Activated T-cell treated with anti-CD3 and anti-CD28 coated beads, Interleukin-2, amount 50 U/mL, for 4 hours (primary cell): ENCODE data around the gene MRPS31. TPM values are rescaled to one million over a fixed set of nuclear protein-coding genes. Genes with fewer than 3 reads are reported as not detected.
"Not testable (repeated sequence)": the region's sequence is repeated elsewhere in the genome, so short reads cannot be mapped to it uniquely, and the experiment has no call there.

Experiments used
- ATAC-seq, 2 donors: fragments of 200-7000 bp; cut with Tn5 transposase; one replicate each; pipeline ENCODE4 v1.10.0; 2021
- DNase-seq: peaks from one replicate; pipeline ENCODE4 v3.0.0-alpha.2; 2020
- H3K27me3 Mint-ChIP-seq: one replicate; pipeline ENCODE4 v1.8.0; 2021; ENCODE audit warnings: low read depth, mixed read lengths
- H3K36me3 Mint-ChIP-seq: one replicate; pipeline ENCODE4 v1.8.0; 2022; ENCODE audit warnings: mixed read lengths; ENCODE audit not compliant: insufficient read depth
- H3K4me1 Mint-ChIP-seq: one replicate; pipeline ENCODE4 v1.8.0; 2021; ENCODE audit warnings: low read depth, mixed read lengths
- H3K4me3 Mint-ChIP-seq: one replicate; pipeline ENCODE4 v1.8.0; 2021; ENCODE audit warnings: mild to moderate bottlenecking, moderate library complexity, mixed read lengths
- H3K9me3 Mint-ChIP-seq: one replicate; pipeline ENCODE4 v1.8.0; 2021; ENCODE audit warnings: mixed read lengths
- total RNA-seq, 3 donors: library from RNA; stranded (reverse); gene quantifications; one replicate each; pipeline ENCODE4 v1.2.1, GENCODE V29; 2021

The MRPS31 gene
- total RNA-seq, 3 donors from 2014 or later, result 43.6 to 48.4 (median 46.4) TPM

- H3K36me3 Mint-ChIP-seq, result peaks cover 23% of the 10 kb centered on the region
- no peaks in the 10 kb centered on the region for H3K27me3 Mint-ChIP-seq
Measured at GRCh38 chr13:40758811-40759210, 12.2 kb downstream of the MRPS31 start.

GRCh38 chr13:40756042-40756441 is 14.9 kb downstream of the MRPS31 start:
- H3K36me3 Mint-ChIP-seq, result peaks cover 25% of the 10 kb centered on the region
- DNase-seq, result no peak
- H3K4me1 Mint-ChIP-seq, result no peaks in the 10 kb centered on the region
- H3K9me3 Mint-ChIP-seq, result no peaks in the 10 kb centered on the region
- ATAC-seq, result no peak
- no peaks in the 10 kb centered on the region for H3K27me3 Mint-ChIP-seq
- H3K4me3 Mint-ChIP-seq, result no peak overlapping the region

More at GRCh38 chr13:40758811-40759210, 12.2 kb downstream of the MRPS31 start:
- DNase-seq, result no peak
- Mint-ChIP-seq H3K9me3 (no peaks in the 10 kb centered on the region), H3K4me1 (peaks cover 15% of the 10 kb centered on the region), H3K4me3 (no peak overlapping the region)
- no peak for ATAC-seq

- DNase-seq (no peak), ATAC-seq (no peak)
- no peaks in the 10 kb centered on the region for H3K27me3 Mint-ChIP-seq
- H3K9me3 Mint-ChIP-seq, result no peaks in the 10 kb centered on the region
- no peak overlapping the region for H3K4me3 Mint-ChIP-seq
- no peaks in the 10 kb centered on the region for H3K4me1 Mint-ChIP-seq
- H3K36me3 Mint-ChIP-seq, result peaks cover 25% of the 10 kb centered on the region
Measured at GRCh38 chr13:40755082-40755700, 15.8 kb downstream of the MRPS31 start.

- Mint-ChIP-seq H3K27me3 (no peaks in the 10 kb centered on the region), H3K36me3 (peaks cover 20% of the 10 kb centered on the region), H3K4me1 (peaks cover 3% of the 10 kb centered on the region), H3K9me3 (no peaks in the 10 kb centered on the region), H3K4me3 (no peak overlapping the region)
- no peak for ATAC-seq
- no peak for DNase-seq
Measured at GRCh38 chr13:40749327-40749726, 21.7 kb downstream of the MRPS31 start.

GRCh38 chr13:40735232-40735548 is 35.8 kb downstream of the MRPS31 start:
- ATAC-seq, H3K9me3 Mint-ChIP-seq, H3K27me3 Mint-ChIP-seq, H3K4me3 Mint-ChIP-seq, DNase-seq: not testable (repeated sequence)
- H3K4me1 Mint-ChIP-seq, result peaks cover 18% of the 10 kb centered on the region
- peaks cover 14% of the 10 kb centered on the region for H3K36me3 Mint-ChIP-seq

- Mint-ChIP-seq H3K4me1 (peaks cover 18% of the 10 kb centered on the region), H3K36me3 (peaks cover 14% of the 10 kb centered on the region)
- not testable (repeated sequence) for H3K9me3 Mint-ChIP-seq, ATAC-seq, H3K27me3 Mint-ChIP-seq, DNase-seq, H3K4me3 Mint-ChIP-seq
Measured at GRCh38 chr13:40734536-40735231, 36.3 kb downstream of the MRPS31 start.

- Mint-ChIP-seq H3K27me3 (no peaks in the 10 kb centered on the region), H3K4me1 (peaks cover 18% of the 10 kb centered on the region), H3K9me3 (no peaks in the 10 kb centered on the region), H3K36me3 (peaks cover 14% of the 10 kb centered on the region), H3K4me3 (no peak overlapping the region)
- ATAC-seq, result no peak
- no peak for DNase-seq
Measured at GRCh38 chr13:40732658-40733057, 38.3 kb downstream of the MRPS31 start.

- ATAC-seq (no peak), DNase-seq (no peak)
- Mint-ChIP-seq H3K9me3 (no peaks in the 10 kb centered on the region), H3K36me3 (peaks cover 15% of the 10 kb centered on the region), H3K4me1 (peaks cover 5% of the 10 kb centered on the region), H3K4me3 (no peak overlapping the region), H3K27me3 (no peaks in the 10 kb centered on the region)
Measured at GRCh38 chr13:40728595-40728994, 42.4 kb downstream of the MRPS31 start.

- DNase-seq, ATAC-seq, H3K27me3 Mint-ChIP-seq, H3K4me1 Mint-ChIP-seq, H3K4me3 Mint-ChIP-seq: not testable (repeated sequence)
- H3K9me3 Mint-ChIP-seq, result peaks cover 19% of the 10 kb centered on the region
- H3K36me3 Mint-ChIP-seq, result peaks cover 38% of the 10 kb centered on the region
Measured at GRCh38 chr13:40714433-40714832, 56.6 kb downstream of the MRPS31 start.

- peaks cover 10% of the 10 kb centered on the region for H3K36me3 Mint-ChIP-seq
- no peaks in the 10 kb centered on the region for H3K27me3 Mint-ChIP-seq
- H3K4me1 Mint-ChIP-seq, result peaks cover 10% of the 10 kb centered on the region
- DNase-seq (no peak), ATAC-seq (peak in 1 of 2 donors; percentile 37)
- peaks cover 40% of the 10 kb centered on the region for H3K9me3 Mint-ChIP-seq
- no peak overlapping the region for H3K4me3 Mint-ChIP-seq
Measured at GRCh38 chr13:40706439-40706838, 64.6 kb downstream of the MRPS31 start.

- DNase-seq (no peak), ATAC-seq (no peak)
- Mint-ChIP-seq H3K27me3 (no peaks in the 10 kb centered on the region), H3K36me3 (peaks cover 4% of the 10 kb centered on the region), H3K9me3 (no peaks in the 10 kb centered on the region), H3K4me1 (no peaks in the 10 kb centered on the region), H3K4me3 (no peak overlapping the region)
Measured at GRCh38 chr13:40697711-40698110, 73.3 kb downstream of the MRPS31 start.

- Mint-ChIP-seq H3K27me3 (no peaks in the 10 kb centered on the region), H3K9me3 (no peaks in the 10 kb centered on the region), H3K4me1 (no peaks in the 10 kb centered on the region), H3K36me3 (peaks cover 4% of the 10 kb centered on the region), H3K4me3 (no peak overlapping the region)
- DNase-seq (no peak), ATAC-seq (no peak)
Measured at GRCh38 chr13:40694426-40694825, 76.6 kb downstream of the MRPS31 start.

- ATAC-seq, result no peak
- Mint-ChIP-seq H3K27me3 (no peaks in the 10 kb centered on the region), H3K9me3 (no peaks in the 10 kb centered on the region), H3K4me1 (no peaks in the 10 kb centered on the region), H3K4me3 (no peak overlapping the region), H3K36me3 (no peaks in the 10 kb centered on the region)
- DNase-seq, result no peak
Measured at GRCh38 chr13:40692946-40693345, 78.0 kb downstream of the MRPS31 start.

GRCh38 chr13:40688781-40689180 is 82.2 kb downstream of the MRPS31 start:
- ATAC-seq, result no peak
- no peaks in the 10 kb centered on the region for H3K27me3 Mint-ChIP-seq

More at GRCh38 chr13:40688781-40689180, 82.2 kb downstream of the MRPS31 start:
- H3K4me1 Mint-ChIP-seq, result no peaks in the 10 kb centered on the region
- DNase-seq, result no peak
- no peak overlapping the region for H3K4me3 Mint-ChIP-seq
- no peaks in the 10 kb centered on the region for H3K36me3 Mint-ChIP-seq
- H3K9me3 Mint-ChIP-seq, result no peaks in the 10 kb centered on the region
